GM12878 (cell line): ENCODE results near the gene SCLY. TPM values are rescaled to one million over a fixed set of nuclear protein-coding genes. Genes with fewer than 3 reads are reported as not detected.

ENCODE experiments used
- CBX3 ChIP-seq: fragments of 200-600 bp; sonication (generic); IDR thresholded peaks from 2 replicates; pipeline ENCODE4 v1.6.1; 2016; ENCODE audit warnings: low read depth, borderline replicate concordance
- FOXM1 ChIP-seq: IDR thresholded peaks from 2 replicates; pipeline ENCODE4 v1.6.1; 2012; ENCODE audit warnings: low read depth, mild to moderate bottlenecking, inconsistent platforms, low read length, moderate library complexity
- IKZF1 ChIP-seq: fragments of 450-650 bp; conservative IDR thresholded peaks from 2 replicates; pipeline ENCODE4 v1.6.1; 2017; ENCODE audit warnings: antibody characterized with exemption, mild to moderate bottlenecking
- JUND ChIP-seq: IDR thresholded peaks from 2 replicates; pipeline ENCODE4 v1.6.1; 2012; ENCODE audit warnings: low read depth, mild to moderate bottlenecking, low read length, improper control_type of control experiment, moderate library complexity
- MTA2 ChIP-seq: fragments of 450-650 bp; IDR thresholded peaks from 2 replicates; pipeline ENCODE4 v1.6.1; 2016; ENCODE audit warnings: low read depth, mild to moderate bottlenecking, moderate library complexity
- MYC ChIP-seq: IDR thresholded peaks from 2 replicates; pipeline ENCODE4 v1.6.1; 2011; ENCODE audit warnings: mild to moderate bottlenecking, low read length, moderate library complexity, inconsistent platforms; ENCODE audit not compliant: insufficient read depth, insufficient replicate concordance, insufficient read length, severe bottlenecking
- NRF1 ChIP-seq: conservative IDR thresholded peaks from 2 replicates; pipeline ENCODE4 v1.6.1; 2011; ENCODE audit warnings: mild to moderate bottlenecking, low read depth, low read length, improper control_type of control experiment
- POU2F2 ChIP-seq: IDR thresholded peaks from 3 replicates; pipeline ENCODE4 v1.6.1; 2011; ENCODE audit warnings: low read depth, mild to moderate bottlenecking, low read length, borderline replicate concordance
- SMC3 ChIP-seq: IDR thresholded peaks from 2 replicates; pipeline ENCODE4 v1.6.1; 2011; ENCODE audit warnings: low read length, improper control_type of control experiment, borderline replicate concordance
- polyA plus RNA-seq, 11 experiments: library from polyadenylated mRNA; depleted of rRNA in 4 of 11; unstranded in 6 of 11; stranded (reverse) in 5 of 11; fragments of >200 nt; fragmentation: Nextera tagmentation in 4 of 11; fragmentation: Illumina TruSeq in 1 of 11; extraction: Ambion mirVana in 4 of 11; extraction: Trizol in 1 of 11; gene quantifications; 1 replicate in 1 of 11; 2 replicates in 10 of 11; pipeline versions ENCODE4 v1.2.1 to v1.2.3, GENCODE V29; 2011 to 2016; ENCODE audit warnings: inconsistent platforms in 2 of 11, missing spikeins in 2 of 11, low read depth in 1 of 11
- total RNA-seq, 4 experiments: library from RNA; depleted of rRNA in 3 of 4; stranded (reverse); fragments of >200 nt in 3 of 4; fragmentation: Illumina TruSeq in 1 of 4; extraction: Trizol in 1 of 4; gene quantifications; 2 replicates each; pipeline versions ENCODE4 v1.2.1 to v1.2.3, GENCODE V29; 2013 to 2021
- TF ChIP-seq, protein P1 (sequence below): IDR thresholded peaks from 2 replicates; pipeline ENCODE4 v1.6.1; 2012; ENCODE audit warnings: low read depth, low read length, improper control_type of control experiment
- TF ChIP-seq, protein P2 (sequence below), 3 experiments: IDR thresholded peaks in 2 of 3; conservative IDR thresholded peaks in 1 of 3; 2 replicates each; pipeline ENCODE4 v1.5.1; 2011; ENCODE audit warnings: low read depth in 3 of 3, low read length in 3 of 3, mild to moderate bottlenecking in 3 of 3, control low read depth in 2 of 3, moderate library complexity in 2 of 3, inconsistent platforms in 1 of 3, mixed read lengths in 1 of 3; ENCODE audit not compliant: control insufficient read depth in 2 of 3, insufficient read depth in 1 of 3; ENCODE audit errors: extremely low read depth in 1 of 3

Gene SCLY
- total and polyA plus RNA-seq, 10 of the 15 experiments (the other 5 are each of a cell fraction or from before 2014, with no cell fraction given), result 3.3 to 49.1 (median 32.3) TPM

DNA sequence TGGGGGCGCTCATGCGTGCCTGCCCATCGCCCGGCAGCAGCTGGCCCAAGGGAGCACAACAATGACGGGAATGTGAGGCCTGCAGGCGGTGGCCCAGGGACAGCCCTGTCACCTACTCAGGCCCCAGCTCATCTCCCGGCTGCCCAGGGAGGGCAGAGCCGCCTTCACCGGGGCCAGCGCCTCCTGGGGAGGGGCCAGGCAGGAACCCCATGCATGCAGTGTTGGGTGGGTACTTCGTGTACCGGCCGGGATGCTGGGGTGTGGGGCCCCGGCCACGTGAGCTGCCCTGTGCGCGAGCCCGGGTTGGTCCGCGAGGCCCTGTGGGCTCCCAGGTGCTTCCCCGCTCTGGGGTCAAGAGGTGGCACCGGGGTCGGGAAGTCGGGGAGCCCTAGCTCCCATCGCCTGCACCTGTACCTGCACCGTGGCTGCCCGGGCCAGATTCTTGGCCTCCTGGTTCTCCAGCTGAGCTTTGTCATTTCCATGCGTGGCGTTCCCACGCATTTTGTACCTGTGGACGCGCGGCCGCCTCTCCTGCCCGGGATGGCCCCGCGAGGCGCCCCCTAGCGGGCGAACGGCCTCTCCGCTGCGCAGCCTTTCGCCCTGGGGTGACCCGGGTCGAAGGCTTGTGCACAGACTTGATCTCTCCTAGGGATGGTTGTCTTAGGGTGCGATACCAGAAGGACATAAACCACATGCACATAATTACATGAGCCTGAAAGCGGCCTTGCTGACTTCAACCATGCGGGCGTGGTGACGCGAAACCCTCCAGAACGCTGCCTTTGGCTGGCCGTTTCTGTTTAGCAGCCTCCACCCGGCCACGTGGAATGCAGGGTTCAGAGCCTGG is 78.6 kb downstream of the SCLY start (continued):
- TF ChIP-seq SMC3, result peak; percentile 53
- TF ChIP-seq, protein P1, sequence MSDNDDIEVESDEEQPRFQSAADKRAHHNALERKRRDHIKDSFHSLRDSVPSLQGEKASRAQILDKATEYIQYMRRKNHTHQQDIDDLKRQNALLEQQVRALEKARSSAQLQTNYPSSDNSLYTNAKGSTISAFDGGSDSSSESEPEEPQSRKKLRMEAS, result no peak
- TF ChIP-seq POU2F2, result no peak
- TF ChIP-seq, protein P2, sequence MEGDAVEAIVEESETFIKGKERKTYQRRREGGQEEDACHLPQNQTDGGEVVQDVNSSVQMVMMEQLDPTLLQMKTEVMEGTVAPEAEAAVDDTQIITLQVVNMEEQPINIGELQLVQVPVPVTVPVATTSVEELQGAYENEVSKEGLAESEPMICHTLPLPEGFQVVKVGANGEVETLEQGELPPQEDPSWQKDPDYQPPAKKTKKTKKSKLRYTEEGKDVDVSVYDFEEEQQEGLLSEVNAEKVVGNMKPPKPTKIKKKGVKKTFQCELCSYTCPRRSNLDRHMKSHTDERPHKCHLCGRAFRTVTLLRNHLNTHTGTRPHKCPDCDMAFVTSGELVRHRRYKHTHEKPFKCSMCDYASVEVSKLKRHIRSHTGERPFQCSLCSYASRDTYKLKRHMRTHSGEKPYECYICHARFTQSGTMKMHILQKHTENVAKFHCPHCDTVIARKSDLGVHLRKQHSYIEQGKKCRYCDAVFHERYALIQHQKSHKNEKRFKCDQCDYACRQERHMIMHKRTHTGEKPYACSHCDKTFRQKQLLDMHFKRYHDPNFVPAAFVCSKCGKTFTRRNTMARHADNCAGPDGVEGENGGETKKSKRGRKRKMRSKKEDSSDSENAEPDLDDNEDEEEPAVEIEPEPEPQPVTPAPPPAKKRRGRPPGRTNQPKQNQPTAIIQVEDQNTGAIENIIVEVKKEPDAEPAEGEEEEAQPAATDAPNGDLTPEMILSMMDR (IDR thresholded peaks at IDR 0.05 in 2 of 3, conservative IDR thresholded peaks at IDR 0.05 in 1 of 3; ENCODE audit: control insufficient read depth in 2 of 3, extremely low read depth in 1 of 3, insufficient read depth in 1 of 3, low read depth in 3 of 3, low read length in 3 of 3), result peak; percentile 53 to 81 (median 67)
- no peak for TF ChIP-seq NRF1
- TF ChIP-seq FOXM1, result no peak
- TF ChIP-seq CBX3, result no peak
- TF ChIP-seq JUND, result no peak
- no peak for TF ChIP-seq MTA2
- no peak for TF ChIP-seq IKZF1
- no peak for TF ChIP-seq MYC
